H9 (cell line): ENCODE results near the gene MLYCD. TPM values are rescaled to one million over a fixed set of nuclear protein-coding genes. Genes with fewer than 3 reads are reported as not detected.

Experiments
- DNase-seq: peaks from one replicate; pipeline ENCODE4 v3.0.0-alpha.2; 2017
- H2AFZ ChIP-seq: one replicate; pipeline ENCODE4 v1.6.1; 2013; ENCODE audit warnings: mild to moderate bottlenecking, low read length, control low read depth, moderate library complexity
- H2AK5ac ChIP-seq: 2 replicates; pipeline ENCODE4 v1.6.1; 2013; ENCODE audit warnings: low read length, control low read depth, mixed read lengths; ENCODE audit not compliant: insufficient read length
- H2BK120ac ChIP-seq: one replicate; pipeline ENCODE4 v1.6.1; 2013; ENCODE audit warnings: low read depth, mild to moderate bottlenecking, low read length, control low read depth, inconsistent platforms; ENCODE audit not compliant: poor library complexity, severe bottlenecking
- H2BK12ac ChIP-seq: 2 replicates; pipeline ENCODE4 v1.6.1; 2013; ENCODE audit warnings: low read length, control low read depth, mixed read lengths, low read depth; ENCODE audit not compliant: insufficient read length
- H2BK15ac ChIP-seq: 2 replicates; pipeline ENCODE4 v1.6.1; 2013; ENCODE audit warnings: low read depth, low read length, control low read depth
- H2BK20ac ChIP-seq: one replicate; pipeline ENCODE4 v1.6.1; 2013; ENCODE audit warnings: low read depth, mild to moderate bottlenecking, low read length, control low read depth, inconsistent platforms; ENCODE audit not compliant: poor library complexity, severe bottlenecking
- H2BK5ac ChIP-seq: 2 replicates; pipeline ENCODE4 v1.6.1; 2013; ENCODE audit warnings: low read length, control low read depth, mixed read lengths; ENCODE audit not compliant: insufficient read length
- H3K14ac ChIP-seq: 2 replicates; pipeline ENCODE4 v1.6.1; 2013; ENCODE audit warnings: low read length, control low read depth; ENCODE audit not compliant: insufficient read depth
- H3K18ac ChIP-seq: 2 replicates; pipeline ENCODE4 v1.6.1; 2013; ENCODE audit warnings: low read depth, mild to moderate bottlenecking, mixed read lengths, low read length, control low read depth; ENCODE audit not compliant: insufficient read length
- H3K23ac ChIP-seq: 2 replicates; pipeline ENCODE4 v1.6.1; 2013; ENCODE audit warnings: low read length, control low read depth, mixed read lengths, low read depth; ENCODE audit not compliant: insufficient read length
- H3K23me2 ChIP-seq: 2 replicates; pipeline ENCODE4 v1.6.1; 2013; ENCODE audit warnings: low read depth, mild to moderate bottlenecking, mixed read lengths, low read length, control low read depth; ENCODE audit not compliant: insufficient read length, poor library complexity, severe bottlenecking
- H3K27ac ChIP-seq: 2 replicates; pipeline ENCODE4 v1.5.1; 2013; ENCODE audit warnings: low read length, control low read depth, mixed read lengths, low read depth; ENCODE audit not compliant: insufficient read length
- H3K27me3 ChIP-seq: 2 replicates; pipeline ENCODE4 v1.6.1; 2013; ENCODE audit warnings: low read length, control low read depth, inconsistent platforms; ENCODE audit not compliant: insufficient read depth
- H3K4ac ChIP-seq: 2 replicates; pipeline ENCODE4 v1.6.1; 2013; ENCODE audit warnings: low read depth, mild to moderate bottlenecking, control low read depth, inconsistent platforms, low read length, moderate library complexity
- H3K4me1 ChIP-seq: 2 replicates; pipeline ENCODE4 v1.6.1; 2013; ENCODE audit warnings: low read length, control low read depth, inconsistent platforms; ENCODE audit not compliant: insufficient read depth
- H3K4me2 ChIP-seq: 2 replicates; pipeline ENCODE4 v1.6.1; 2013; ENCODE audit warnings: low read length, control low read depth, mixed read lengths; ENCODE audit not compliant: insufficient read length, insufficient read depth
- H3K56ac ChIP-seq: 2 replicates; pipeline ENCODE4 v1.6.1; 2013; ENCODE audit warnings: low read depth, mild to moderate bottlenecking, mixed read lengths, low read length, control low read depth; ENCODE audit not compliant: insufficient read length
- H3K79me1 ChIP-seq: 2 replicates; pipeline ENCODE4 v1.6.1; 2013; ENCODE audit warnings: low read depth, mild to moderate bottlenecking, moderate library complexity, low read length, control low read depth, inconsistent platforms; ENCODE audit not compliant: insufficient read depth, poor library complexity, severe bottlenecking
- H3K79me2 ChIP-seq: 2 replicates; pipeline ENCODE4 v1.6.1; 2013; ENCODE audit warnings: low read length, control low read depth, inconsistent platforms; ENCODE audit not compliant: insufficient read depth
- H3K9ac ChIP-seq: 2 replicates; pipeline ENCODE4 v1.6.1; 2013; ENCODE audit warnings: low read length, control low read depth, mixed read lengths; ENCODE audit not compliant: insufficient read length; ENCODE audit errors: extremely low read depth
- H3K9me3 ChIP-seq: one replicate; pipeline ENCODE4 v1.6.1; 2013; ENCODE audit warnings: low read depth, low read length, inconsistent platforms; ENCODE audit not compliant: control insufficient read depth
- H3T11ph ChIP-seq: one replicate; pipeline ENCODE4 v1.6.1; 2013; ENCODE audit warnings: mild to moderate bottlenecking, low read length, control low read depth, inconsistent platforms
- H4K20me1 ChIP-seq: one replicate; pipeline ENCODE4 v1.6.1; 2013; ENCODE audit not compliant: control insufficient read depth, insufficient read length, insufficient read depth
- H4K5ac ChIP-seq: 2 replicates; pipeline ENCODE4 v1.6.1; 2013; ENCODE audit warnings: low read depth, mild to moderate bottlenecking, mixed read lengths, low read length, control low read depth; ENCODE audit not compliant: insufficient read length
- H4K8ac ChIP-seq: replicated peaks from 2 replicates; pipeline ENCODE4 v1.6.1; 2013; ENCODE audit warnings: low read length, control low read depth, mixed read lengths, low read depth; ENCODE audit not compliant: insufficient read length
- H4K91ac ChIP-seq: 2 replicates; pipeline ENCODE4 v1.6.1; 2013; ENCODE audit warnings: low read depth, mild to moderate bottlenecking, moderate library complexity, mixed read lengths, low read length, control low read depth; ENCODE audit not compliant: insufficient read length
- H3K27ac Mint-ChIP-seq, 3 experiments: 2 replicates in 2 of 3; 3 replicates in 1 of 3; pipeline ENCODE4 v1.8.0; 2020 to 2021; ENCODE audit warnings: mixed read lengths in 3 of 3, mild to moderate bottlenecking in 1 of 3, moderate library complexity in 1 of 3
- H3K27me3 Mint-ChIP-seq: 2 replicates; pipeline ENCODE4 v1.8.0; 2021; ENCODE audit warnings: low read depth, mild to moderate bottlenecking, moderate library complexity, mixed read lengths
- H3K36me3 Mint-ChIP-seq, 3 experiments: 2 replicates in 2 of 3; 3 replicates in 1 of 3; pipeline ENCODE4 v1.8.0; 2020 to 2021; ENCODE audit warnings: low read depth in 3 of 3, mixed read lengths in 3 of 3; ENCODE audit not compliant: insufficient read depth in 1 of 3
- H3K4me1 Mint-ChIP-seq, 2 experiments: 2 replicates each; pipeline ENCODE4 v1.8.0; 2020; ENCODE audit warnings: mixed read lengths in 2 of 2
- H3K4me3 Mint-ChIP-seq, 2 experiments: 2 replicates in 1 of 2; 3 replicates in 1 of 2; pipeline ENCODE4 v1.8.0; 2020 to 2021; ENCODE audit warnings: mild to moderate bottlenecking in 2 of 2, mixed read lengths in 2 of 2, moderate library complexity in 1 of 2
- H3K9me3 Mint-ChIP-seq, 2 experiments: 2 replicates in 1 of 2; 3 replicates in 1 of 2; pipeline ENCODE4 v1.8.0; 2020; ENCODE audit warnings: mild to moderate bottlenecking in 2 of 2, mixed read lengths in 2 of 2, moderate library complexity in 1 of 2
- CTCF ChIP-seq: fragments of 200-600 bp; sonication (generic); conservative IDR thresholded peaks from 3 replicates; pipeline ENCODE4 v1.8.0; 2021; ENCODE audit warnings: antibody characterized with exemption, mild to moderate bottlenecking
- WGBS: extraction: QIAGEN DNeasy Blood & Tissue Kit; methylation state at CpG from one replicate; pipeline ENCODE4 v1.1.7; 2013; ENCODE audit warnings: missing lambda C conversion rate, low lambda C conversion rate, mixed read lengths; ENCODE audit not compliant: insufficient read length; ENCODE audit errors: extremely low coverage; 5-methylcytosine and 5-hydroxymethylcytosine counted together
- total RNA-seq: library from RNA; stranded (reverse); gene quantifications from 2 replicates; pipeline ENCODE4 v1.2.1, GENCODE V29; 2021

The MLYCD gene
- total RNA-seq, 1 experiment from 2014 or later = 7.1 TPM

GRCh38 chr16:83945587-83945986 is 46.7 kb downstream of the MLYCD start:
- no peak overlapping the region for H2BK12ac ChIP-seq
- no CpG with 5 or more reads among the region's 10 CpGs for WGBS
- no peak overlapping the region for H3K14ac ChIP-seq
- no peak overlapping the region for H2BK15ac ChIP-seq
- H3K9me3 ChIP-seq = no peaks in the 10 kb centered on the region
- H3K23ac ChIP-seq = no peak overlapping the region
- no peak overlapping the region for H3T11ph ChIP-seq
- no peak overlapping the region for H2AFZ ChIP-seq
- Mint-ChIP-seq H3K36me3 (no peaks in the 10 kb centered on the region), H3K9me3 (no peaks in the 10 kb centered on the region; a peak in 1 of 5 replicates), H3K4me3 (no peak overlapping the region), H3K27me3 (no peaks in the 10 kb centered on the region; the same call in none of the 2 replicates), H3K4me1 (peaks cover under 1 to 9% of the 10 kb centered on the region in 2 experiments), H3K27ac (no peak overlapping the region)
- no peaks in the 10 kb centered on the region for H3K79me2 ChIP-seq
- no peak overlapping the region for H4K5ac ChIP-seq
- no peak overlapping the region for H3K4me2 ChIP-seq
- H2BK5ac ChIP-seq = no peak overlapping the region
- no peak overlapping the region for H4K8ac ChIP-seq
- no peaks in the 10 kb centered on the region for H3K79me1 ChIP-seq
- no peak for TF ChIP-seq CTCF
- DNase-seq = no peak
- no peak overlapping the region for H2BK20ac ChIP-seq
- H4K20me1 ChIP-seq = no peaks in the 10 kb centered on the region
- H4K91ac ChIP-seq = no peak overlapping the region
- H3K56ac ChIP-seq = no peak overlapping the region
- no peaks in the 10 kb centered on the region for H3K23me2 ChIP-seq
- no peak overlapping the region for H3K9ac ChIP-seq
- H3K4me1 ChIP-seq = no peaks in the 10 kb centered on the region
- H3K27me3 ChIP-seq = no peaks in the 10 kb centered on the region
- H3K4ac ChIP-seq = no peak overlapping the region
- no peak overlapping the region for H3K27ac ChIP-seq
- H2BK120ac ChIP-seq = no peak overlapping the region
- H2AK5ac ChIP-seq = no peak overlapping the region
- no peak overlapping the region for H3K18ac ChIP-seq
